DND-41 (cell line): ENCODE results near the gene TLCD4.

Experiments used
- ATAC-seq: fragments of 200-7000 bp; cut with Tn5 transposase; 3 replicates; pipeline ENCODE4 v1.9.1; 2021; ENCODE audit warnings: low read depth; ENCODE audit not compliant: insufficient read depth
- DNase-seq: peaks from one replicate; pipeline ENCODE4 v3.0.0-alpha.2; 2020
- H2AFZ ChIP-seq: 2 replicates; pipeline ENCODE4 v1.6.0; 2012; ENCODE audit warnings: low read depth, low read length
- H3K27ac ChIP-seq: 2 replicates; pipeline ENCODE4 v1.5.1; 2012; ENCODE audit warnings: low read length, inconsistent platforms
- H3K27me3 ChIP-seq: fragments of 200-600 bp; sonication (generic); 2 replicates; pipeline ENCODE4 v1.6.0; 2012; ENCODE audit warnings: low read length, mild to moderate bottlenecking, inconsistent platforms; ENCODE audit not compliant: insufficient read depth, poor library complexity
- H3K36me3 ChIP-seq: 2 replicates; pipeline ENCODE4 v1.5.1; 2012; ENCODE audit warnings: low read length, inconsistent platforms; ENCODE audit not compliant: insufficient read depth
- H3K4me1 ChIP-seq: 2 replicates; pipeline ENCODE4 v1.5.1; 2012; ENCODE audit warnings: mild to moderate bottlenecking, low read length; ENCODE audit not compliant: insufficient read depth
- H3K4me2 ChIP-seq: 2 replicates; pipeline ENCODE4 v1.6.0; 2012; ENCODE audit warnings: mild to moderate bottlenecking, moderate library complexity, low read length, inconsistent platforms; ENCODE audit not compliant: insufficient read depth
- H3K4me3 ChIP-seq, 2 experiments: fragments of 200-600 bp in 1 of 2; shearing (Covaris generic) in 1 of 2; 2 replicates each; pipeline ENCODE4 v1.5.1; 2012 to 2016; ENCODE audit warnings: inconsistent platforms in 2 of 2, low read length in 2 of 2, mild to moderate bottlenecking in 2 of 2, low read depth in 1 of 2, moderate library complexity in 1 of 2
- H3K79me2 ChIP-seq: 2 replicates; pipeline ENCODE4 v1.6.0; 2012; ENCODE audit warnings: low read length, inconsistent platforms; ENCODE audit not compliant: insufficient read depth
- H3K9ac ChIP-seq: 2 replicates; pipeline ENCODE4 v1.6.0; 2012; ENCODE audit warnings: low read depth, mild to moderate bottlenecking, inconsistent platforms, low read length, moderate library complexity
- H3K9me3 ChIP-seq: 2 replicates; pipeline ENCODE4 v1.5.1; 2012; ENCODE audit warnings: low read length, moderate library complexity, mild to moderate bottlenecking, inconsistent platforms; ENCODE audit not compliant: insufficient read depth, severe bottlenecking
- H4K20me1 ChIP-seq: 2 replicates; pipeline ENCODE4 v1.6.0; 2012; ENCODE audit warnings: low read length; ENCODE audit not compliant: insufficient read depth
- CTCF ChIP-seq: IDR thresholded peaks from 2 replicates; pipeline ENCODE4 v1.5.1; 2012; ENCODE audit warnings: borderline replicate concordance, low read length, moderate library complexity, mild to moderate bottlenecking; ENCODE audit not compliant: poor library complexity, severe bottlenecking; ENCODE audit errors: extremely low read depth
- EZH2 ChIP-seq: IDR thresholded peaks from 3 replicates; pipeline ENCODE4 v1.6.1; 2012; ENCODE audit warnings: borderline replicate concordance, low read depth, mild to moderate bottlenecking, moderate library complexity, low read length, inconsistent platforms; ENCODE audit not compliant: severe bottlenecking

The TLCD4 gene

GRCh38 chr1:95126846-95127245, 9.7 kb downstream of the TLCD4 start:
- no peak overlapping the region for H3K27ac ChIP-seq
- DNase-seq (no peak), ATAC-seq (no peak)
- no peak overlapping the region for H3K4me3 ChIP-seq
- no peak overlapping the region for H3K9ac ChIP-seq
- peaks cover 8% of the 10 kb centered on the region for H3K27me3 ChIP-seq
- H2AFZ ChIP-seq: no peak overlapping the region
- no peaks in the 10 kb centered on the region for H3K79me2 ChIP-seq
- H3K4me1 ChIP-seq: no peaks in the 10 kb centered on the region
- TF ChIP-seq CTCF (no peak), EZH2 (no peak)
- H3K9me3 ChIP-seq: no peaks in the 10 kb centered on the region
- H4K20me1 ChIP-seq: no peaks in the 10 kb centered on the region
- H3K4me2 ChIP-seq: no peak overlapping the region
- H3K36me3 ChIP-seq: no peaks in the 10 kb centered on the region

- Histone ChIP-seq H4K20me1 (no peaks in the 10 kb centered on the region), H3K4me3 (no peak overlapping the region), H3K9me3 (no peaks in the 10 kb centered on the region), H3K36me3 (no peaks in the 10 kb centered on the region), H3K27ac (no peak overlapping the region), H3K4me1 (no peaks in the 10 kb centered on the region), H2AFZ (no peak overlapping the region), H3K79me2 (no peaks in the 10 kb centered on the region), H3K9ac (no peak overlapping the region), H3K27me3 (peaks cover 8% of the 10 kb centered on the region), H3K4me2 (no peak overlapping the region)
- ATAC-seq (no peak), DNase-seq (no peak)
- no peak for TF ChIP-seq CTCF
- TF ChIP-seq EZH2: no peak
These were observed 10.2 kb downstream of the TLCD4 start for GRCh38 chr1:95127380-95127779.

GRCh38 chr1:95132762-95133161, 15.6 kb downstream of the TLCD4 start:
- H3K36me3 ChIP-seq: no peaks in the 10 kb centered on the region
- H3K27me3 ChIP-seq: peaks cover 7% of the 10 kb centered on the region
- no peaks in the 10 kb centered on the region for H3K9me3 ChIP-seq
- no peaks in the 10 kb centered on the region for H3K79me2 ChIP-seq
- no peaks in the 10 kb centered on the region for H3K4me1 ChIP-seq
- no peak overlapping the region for H3K27ac ChIP-seq
- H4K20me1 ChIP-seq: no peaks in the 10 kb centered on the region
- H2AFZ ChIP-seq: no peak overlapping the region
- H3K9ac ChIP-seq: no peak overlapping the region
- H3K4me3 ChIP-seq: no peak overlapping the region
- DNase-seq: no peak
- no peak for TF ChIP-seq EZH2
- TF ChIP-seq CTCF: no peak
- ATAC-seq: no peak
- H3K4me2 ChIP-seq: no peak overlapping the region

- Histone ChIP-seq H4K20me1 (no peaks in the 10 kb centered on the region), H3K4me1 (no peaks in the 10 kb centered on the region), H2AFZ (no peak overlapping the region), H3K79me2 (no peaks in the 10 kb centered on the region), H3K4me2 (no peak overlapping the region), H3K27ac (no peak overlapping the region), H3K9me3 (no peaks in the 10 kb centered on the region), H3K4me3 (no peak overlapping the region), H3K27me3 (peaks cover 7% of the 10 kb centered on the region), H3K36me3 (no peaks in the 10 kb centered on the region), H3K9ac (no peak overlapping the region)
- DNase-seq (no peak), ATAC-seq (no peak)
- TF ChIP-seq CTCF (no peak), EZH2 (no peak)
These were observed 16.5 kb downstream of the TLCD4 start for GRCh38 chr1:95133687-95134086.
